Keratinocyte (primary cell): ENCODE results near the gene RFXANK. TPM values are rescaled to one million over a fixed set of nuclear protein-coding genes. Genes with fewer than 3 reads are reported as not detected.

ENCODE experiments used
- DNase-seq: peaks from one replicate; pipeline ENCODE4 v3.0.0-alpha.2; 2011; ENCODE audit warnings: low read depth, missing footprints, low spot score
- FAIRE-seq: peaks from 2 replicates; lab custom pipeline; 2011; peaks lifted over from hg19 to GRCh38; lab: Jason Lieb, UNC
- H2AFZ ChIP-seq: 2 replicates; pipeline ENCODE4 v1.6.0; 2012; ENCODE audit warnings: low read length, control low read depth, inconsistent platforms; ENCODE audit not compliant: control insufficient read depth
- H3K27ac ChIP-seq: 2 replicates; pipeline ENCODE4 v1.5.1; 2011; ENCODE audit warnings: low read length; ENCODE audit not compliant: control insufficient read depth, insufficient read depth
- H3K27me3 ChIP-seq: 3 replicates; pipeline ENCODE4 v1.6.0; 2011; ENCODE audit warnings: low read length; ENCODE audit not compliant: control insufficient read depth, insufficient read depth; ENCODE audit errors: extremely low read depth
- H3K36me3 ChIP-seq, 2 experiments: 2 replicates in 1 of 2; 3 replicates in 1 of 2; pipeline ENCODE4 v1.5.1; 2011; ENCODE audit warnings: low read length in 2 of 2, mild to moderate bottlenecking in 1 of 2; ENCODE audit not compliant: control insufficient read depth in 2 of 2, insufficient read depth in 2 of 2; ENCODE audit errors: extremely low read depth in 1 of 2
- H3K4me1 ChIP-seq: 3 replicates; pipeline ENCODE4 v1.5.1; 2011; ENCODE audit warnings: low read length; ENCODE audit not compliant: control insufficient read depth, insufficient read depth; ENCODE audit errors: extremely low read depth
- H3K4me2 ChIP-seq: 3 replicates; pipeline ENCODE4 v1.6.0; 2011; ENCODE audit warnings: low read depth, low read length; ENCODE audit not compliant: control insufficient read depth, insufficient read depth; ENCODE audit errors: extremely low read depth
- H3K4me3 ChIP-seq, 3 experiments: fragments of 200-600 bp in 1 of 3; sonication (generic) in 1 of 3; 2 replicates in 2 of 3; 3 replicates in 1 of 3; pipeline ENCODE4 v1.5.1; 2011 to 2016; ENCODE audit warnings: low read length in 3 of 3, mild to moderate bottlenecking in 3 of 3, control low read depth in 2 of 3, inconsistent platforms in 1 of 3, low read depth in 1 of 3, mixed read lengths in 1 of 3, mixed run types in 1 of 3, moderate library complexity in 1 of 3; ENCODE audit not compliant: control insufficient read depth in 2 of 3, insufficient read depth in 2 of 3; ENCODE audit errors: extremely low read depth in 1 of 3
- H3K79me2 ChIP-seq: 2 replicates; pipeline ENCODE4 v1.6.0; 2012; ENCODE audit warnings: low read length; ENCODE audit not compliant: control insufficient read depth, insufficient read depth
- H3K9ac ChIP-seq: 3 replicates; pipeline ENCODE4 v1.6.0; 2011; ENCODE audit warnings: low read length; ENCODE audit not compliant: control insufficient read depth, insufficient read depth; ENCODE audit errors: extremely low read depth
- H3K9me1 ChIP-seq: 3 replicates; pipeline ENCODE4 v1.6.0; 2011; ENCODE audit warnings: low read length; ENCODE audit not compliant: control insufficient read depth, insufficient read depth; ENCODE audit errors: extremely low read depth
- H3K9me3 ChIP-seq: 2 replicates; pipeline ENCODE4 v1.5.1; 2012; ENCODE audit warnings: low read depth, low read length; ENCODE audit not compliant: control insufficient read depth
- H4K20me1 ChIP-seq: 3 replicates; pipeline ENCODE4 v1.6.0; 2011; ENCODE audit warnings: low read length; ENCODE audit not compliant: control insufficient read depth, insufficient read depth; ENCODE audit errors: extremely low read depth
- CTCF ChIP-seq, 3 experiments: IDR thresholded peaks in 1 of 3; conservative IDR thresholded peaks in 1 of 3; optimal IDR thresholded peaks in 1 of 3; 2 replicates in 2 of 3; 3 replicates in 1 of 3; pipeline versions ENCODE3 to v1.5.1; 2011; ENCODE audit warnings: low read length in 3 of 3, mild to moderate bottlenecking in 3 of 3, moderate library complexity in 2 of 3, control low read depth in 1 of 3, inconsistent platforms in 1 of 3; ENCODE audit not compliant: insufficient read depth in 2 of 3; ENCODE audit errors: extremely low read depth in 1 of 3
- EZH2 ChIP-seq: IDR thresholded peaks from one replicate; pipeline ENCODE4 v1.6.1; 2012; ENCODE audit warnings: inconsistent platforms, mild to moderate bottlenecking, low read length, moderate library complexity
- dilution Hi-C: fragments of 300-500 bp; cut with MboI; formaldehyde crosslinking; loops from one replicate; pipeline ENCODE4 v1.7.0; 2020; ENCODE audit warnings: low sequenced_read_pairs; ENCODE audit not compliant: extremely low pct_ligation_motif_present
- polyA plus RNA-seq, 5 experiments: library from polyadenylated mRNA; depleted of rRNA in 3 of 5; stranded (reverse) in 3 of 5; stranded (forward) in 1 of 5; unstranded in 1 of 5; fragments of >200 nt; gene quantifications; 1 replicate in 1 of 5; 2 replicates in 3 of 5; 3 replicates in 1 of 5; pipeline versions ENCODE4 v1.2.1 to v1.2.3, GENCODE V29; 2011 to 2012; ENCODE audit warnings: missing spikeins in 2 of 5, low read depth in 1 of 5, low replicate concordance in 1 of 5

Gene RFXANK
- polyA plus RNA-seq, 1 donor (not counting 4 experiments of a cell fraction or from before 2014, with no cell fraction given): 49.0 TPM

GRCh38 chr19:19193926-19194325, 1.9 kb downstream of the RFXANK start:
- dilution Hi-C loops: no loop called here
- Histone ChIP-seq H3K9ac (peak overlapping the region; percentile 100), H3K9me3 (no peaks in the 10 kb centered on the region), H3K27ac (no peak overlapping the region), H3K4me2 (peak overlapping the region; percentile 90), H2AFZ (no peak overlapping the region), H4K20me1 (no peaks in the 10 kb centered on the region), H3K9me1 (no peaks in the 10 kb centered on the region), H3K4me1 (peaks cover 14% of the 10 kb centered on the region), H3K27me3 (no peaks in the 10 kb centered on the region), H3K79me2 (peaks cover 48% of the 10 kb centered on the region), H3K36me3 (peaks cover 6 to 29% of the 10 kb centered on the region in 2 experiments), H3K4me3 (peak overlapping the region in 1 of 3 experiments; percentile 26)
- FAIRE-seq (no peak), DNase-seq (no peak)
- no peak for TF ChIP-seq CTCF (optimal IDR thresholded peaks at IDR 0.05 in 1 of 3, IDR thresholded peaks at IDR 0.05 in 1 of 3, conservative IDR thresholded peaks at IDR 0.05 in 1 of 3; ENCODE audit: extremely low read depth in 1 of 3, insufficient read depth in 2 of 3, low read length in 3 of 3)
- TF ChIP-seq EZH2: no peak

GRCh38 chr19:19201697-19202630, 9.9 kb downstream of the RFXANK start:
- FAIRE-seq (no peak), DNase-seq (no peak)
- H3K27me3 ChIP-seq: no peaks in the 10 kb centered on the region
- TF ChIP-seq CTCF (optimal IDR thresholded peaks at IDR 0.05 in 1 of 3, IDR thresholded peaks at IDR 0.05 in 1 of 3, conservative IDR thresholded peaks at IDR 0.05 in 1 of 3; ENCODE audit: extremely low read depth in 1 of 3, insufficient read depth in 2 of 3, low read length in 3 of 3): no peak
- H3K4me3 ChIP-seq: peak overlapping the region; percentile 62 to 87 (median 85)
- H3K36me3 ChIP-seq: peaks cover 19% of the 10 kb centered on the region in 2 experiments
- H3K9me3 ChIP-seq: no peaks in the 10 kb centered on the region
- no peaks in the 10 kb centered on the region for H3K9me1 ChIP-seq
- peak overlapping the region; percentile 27 for H2AFZ ChIP-seq
- peak overlapping the region; percentile 92 for H3K4me2 ChIP-seq
- peak overlapping the region; percentile 82 for H3K27ac ChIP-seq
- no peaks in the 10 kb centered on the region for H4K20me1 ChIP-seq
- dilution Hi-C loops: no loop called here
- peaks cover 8% of the 10 kb centered on the region for H3K4me1 ChIP-seq
- H3K79me2 ChIP-seq: peaks cover 14% of the 10 kb centered on the region
- H3K9ac ChIP-seq: peak overlapping the region; percentile 90
